Activated B cell treated with CpG ODN at 0.5 μM for 24 hours (primary cell): ENCODE data around the gene RUSF1. TPM values are rescaled to one million over a fixed set of nuclear protein-coding genes. Genes with fewer than 3 reads are reported as not detected.

Experiments used
- ATAC-seq: fragments of 200-7000 bp; cut with Tn5 transposase; one replicate; pipeline ENCODE4 v1.10.0; 2021; ENCODE audit warnings: low read depth, mild to moderate bottlenecking, moderate library complexity
- CTCF ChIA-PET: fragments of 350-600 bp; sonication (Branson Sonifier 250); formaldehyde crosslinking; loops from one replicate; lab custom pipeline; 2021; ENCODE audit warnings: antibody characterized with exemption; lab: Charles Lee
- POLR2A ChIA-PET: fragments of 350-600 bp; sonication (Branson Sonifier 250); formaldehyde crosslinking; loops from one replicate; lab custom pipeline; 2021; ENCODE audit warnings: antibody characterized with exemption; lab: Charles Lee
- DNase-seq: peaks from one replicate; pipeline ENCODE4 v3.0.0; 2022
- H3K27ac Mint-ChIP-seq: one replicate; pipeline ENCODE4 v1.8.0; 2020; ENCODE audit warnings: mixed read lengths
- H3K27me3 Mint-ChIP-seq: one replicate; pipeline ENCODE4 v1.8.0; 2021; ENCODE audit warnings: mixed read lengths
- H3K36me3 Mint-ChIP-seq: one replicate; pipeline ENCODE4 v1.8.0; 2021; ENCODE audit warnings: low read depth, mixed read lengths
- H3K4me1 Mint-ChIP-seq: one replicate; pipeline ENCODE4 v1.8.0; 2021; ENCODE audit warnings: mixed read lengths
- H3K4me3 Mint-ChIP-seq: one replicate; pipeline ENCODE4 v1.8.0; 2020; ENCODE audit warnings: mild to moderate bottlenecking, mixed read lengths
- H3K9me3 Mint-ChIP-seq: one replicate; pipeline ENCODE4 v1.8.0; 2020; ENCODE audit warnings: mixed read lengths
- intact Hi-C: fragments of 100-400 bp; cut with micrococcal nuclease; formaldehyde crosslinking; loops from one replicate; pipeline ENCODE4 v1.15.1; 2024
- total RNA-seq: library from RNA; stranded (reverse); gene quantifications from 2 replicates; pipeline ENCODE4 v1.2.3, GENCODE V29; 2022
- TF ChIP-seq, protein P1 (sequence below): fragments of 200-600 bp; IDR thresholded peaks from one replicate; pipeline ENCODE4 v1.8.0; 2022; ENCODE audit warnings: antibody characterized with exemption, mild to moderate bottlenecking

Gene RUSF1
- total RNA-seq, 1 donor from 2014 or later, result 59.7 TPM

DNA sequence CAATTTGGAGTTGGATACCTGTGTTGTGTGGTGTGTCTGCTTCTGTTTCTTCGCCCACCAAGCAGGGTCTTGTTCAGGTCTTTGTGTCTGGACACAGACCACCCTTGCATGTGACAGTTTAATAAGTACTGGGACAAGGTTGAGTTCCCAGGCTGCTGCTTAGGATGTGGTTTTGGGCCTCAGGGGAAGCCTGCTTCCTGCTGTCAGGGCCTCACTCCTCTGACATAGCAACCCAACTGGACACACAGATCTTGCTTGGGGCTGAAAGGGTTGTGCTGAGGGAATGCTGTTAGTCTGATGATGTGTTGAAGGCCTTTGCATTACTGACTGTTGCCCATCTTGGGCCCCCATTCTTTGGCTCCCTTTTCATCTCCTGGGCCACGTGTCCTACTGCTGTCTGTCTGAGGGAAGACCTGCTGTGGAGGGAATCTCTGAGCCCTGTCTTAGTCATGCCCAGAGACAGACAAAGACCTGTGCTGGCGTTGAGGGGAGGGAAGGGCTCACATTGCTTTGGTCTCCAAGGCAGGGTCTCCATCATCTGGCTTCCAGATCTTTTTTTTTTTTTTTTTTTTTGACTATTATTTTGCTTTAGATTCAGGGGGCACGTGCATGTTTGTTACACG, 40.9 kb downstream of the RUSF1 start:
- no peaks in the 10 kb centered on the region for H3K9me3 Mint-ChIP-seq
- DNase-seq (no peak), ATAC-seq (peak; percentile 91)
- ChIA-PET POLR2A (interaction anchor here (0.6 kb wide), 1 partner anchor 287 kb away, joined by 3 read pairs; the partner anchor contains the start of gene FUS), CTCF (interaction anchor here (0.7 kb wide), 1 partner anchor 201 kb away, joined by 4 read pairs; no protein-coding TSS in a partner anchor)
- H3K27me3 Mint-ChIP-seq, result no peaks in the 10 kb centered on the region
- peaks cover 37% of the 10 kb centered on the region for H3K4me1 Mint-ChIP-seq
- H3K27ac Mint-ChIP-seq, result peak overlapping the region; percentile 78
- TF ChIP-seq, protein P1, sequence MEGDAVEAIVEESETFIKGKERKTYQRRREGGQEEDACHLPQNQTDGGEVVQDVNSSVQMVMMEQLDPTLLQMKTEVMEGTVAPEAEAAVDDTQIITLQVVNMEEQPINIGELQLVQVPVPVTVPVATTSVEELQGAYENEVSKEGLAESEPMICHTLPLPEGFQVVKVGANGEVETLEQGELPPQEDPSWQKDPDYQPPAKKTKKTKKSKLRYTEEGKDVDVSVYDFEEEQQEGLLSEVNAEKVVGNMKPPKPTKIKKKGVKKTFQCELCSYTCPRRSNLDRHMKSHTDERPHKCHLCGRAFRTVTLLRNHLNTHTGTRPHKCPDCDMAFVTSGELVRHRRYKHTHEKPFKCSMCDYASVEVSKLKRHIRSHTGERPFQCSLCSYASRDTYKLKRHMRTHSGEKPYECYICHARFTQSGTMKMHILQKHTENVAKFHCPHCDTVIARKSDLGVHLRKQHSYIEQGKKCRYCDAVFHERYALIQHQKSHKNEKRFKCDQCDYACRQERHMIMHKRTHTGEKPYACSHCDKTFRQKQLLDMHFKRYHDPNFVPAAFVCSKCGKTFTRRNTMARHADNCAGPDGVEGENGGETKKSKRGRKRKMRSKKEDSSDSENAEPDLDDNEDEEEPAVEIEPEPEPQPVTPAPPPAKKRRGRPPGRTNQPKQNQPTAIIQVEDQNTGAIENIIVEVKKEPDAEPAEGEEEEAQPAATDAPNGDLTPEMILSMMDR, result no peak
- H3K4me3 Mint-ChIP-seq, result peak overlapping the region; percentile 64
- H3K36me3 Mint-ChIP-seq, result peaks cover 32% of the 10 kb centered on the region
- intact Hi-C loops, result no loop called here

DNA sequence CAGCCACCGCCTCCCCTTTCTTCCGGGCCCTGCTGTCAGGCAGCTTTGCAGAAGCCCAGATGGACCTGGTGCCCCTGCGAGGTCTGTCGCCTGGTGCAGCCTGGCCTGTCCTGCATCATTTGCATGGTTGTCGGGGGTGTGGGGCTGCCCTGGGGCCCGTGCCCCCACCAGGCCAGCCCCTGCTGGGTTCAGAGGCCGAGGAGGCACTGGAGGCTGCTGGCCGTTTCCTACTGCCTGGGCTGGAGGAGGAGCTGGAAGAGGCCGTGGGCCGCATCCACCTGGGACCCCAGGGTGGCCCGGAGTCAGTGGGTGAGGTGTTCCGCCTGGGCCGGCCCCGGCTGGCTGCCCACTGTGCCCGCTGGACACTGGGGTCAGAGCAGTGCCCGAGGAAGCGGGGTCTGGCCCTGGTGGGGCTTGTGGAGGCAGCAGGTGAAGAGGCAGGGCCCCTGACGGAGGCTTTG, 41.8 kb downstream of the RUSF1 start:
- no peak for DNase-seq
- H3K9me3 Mint-ChIP-seq, result no peaks in the 10 kb centered on the region
- ChIA-PET CTCF (no interaction called here), POLR2A (no interaction called here)
- no peak for ATAC-seq
- intact Hi-C loops, result no loop called here
- H3K4me1 Mint-ChIP-seq, result peaks cover 34% of the 10 kb centered on the region
- peak overlapping the region; percentile 78 for H3K27ac Mint-ChIP-seq
- H3K4me3 Mint-ChIP-seq, result no peak overlapping the region
- H3K27me3 Mint-ChIP-seq, result no peaks in the 10 kb centered on the region
- TF ChIP-seq, protein P1, result no peak
- peaks cover 32% of the 10 kb centered on the region for H3K36me3 Mint-ChIP-seq

DNA sequence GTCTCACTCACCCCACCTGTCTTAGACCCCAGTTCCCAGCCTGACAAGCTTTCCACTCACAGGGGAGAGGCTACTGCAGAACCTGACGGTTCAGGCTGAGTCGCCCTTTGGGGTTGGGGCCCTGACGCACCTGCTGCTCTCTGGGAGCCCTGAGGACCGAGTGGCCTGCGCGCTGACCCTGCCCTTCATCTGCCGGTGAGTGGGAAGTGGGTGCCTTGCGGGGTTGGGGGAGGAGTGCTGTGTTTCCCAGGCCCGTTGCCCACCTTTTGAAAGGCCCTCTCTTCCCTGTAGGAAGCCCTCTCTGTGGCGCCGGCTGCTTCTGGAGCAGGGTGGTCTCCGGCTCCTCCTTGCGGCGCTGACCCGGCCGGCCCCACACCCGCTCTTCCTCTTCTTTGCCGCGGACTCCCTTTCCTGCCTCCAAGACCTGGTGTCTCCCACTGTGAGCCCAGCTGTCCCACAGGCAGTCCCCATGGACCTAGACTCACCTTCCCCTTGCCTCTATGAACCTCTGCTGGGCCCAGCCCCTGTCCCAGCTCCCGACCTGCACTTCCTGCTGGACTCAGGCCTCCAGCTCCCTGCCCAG, 42.3 kb downstream of the RUSF1 start:
- intact Hi-C loops, result no loop called here
- no peaks in the 10 kb centered on the region for H3K27me3 Mint-ChIP-seq
- DNase-seq (no peak), ATAC-seq (no peak)
- H3K36me3 Mint-ChIP-seq, result peaks cover 32% of the 10 kb centered on the region
- no peaks in the 10 kb centered on the region for H3K9me3 Mint-ChIP-seq
- no peak overlapping the region for H3K27ac Mint-ChIP-seq
- POLR2A ChIA-PET, result no interaction called here
- H3K4me1 Mint-ChIP-seq, result peaks cover 34% of the 10 kb centered on the region
- H3K4me3 Mint-ChIP-seq, result no peak overlapping the region
- CTCF ChIA-PET, result no interaction called here
- TF ChIP-seq, protein P1, result no peak

DNA sequence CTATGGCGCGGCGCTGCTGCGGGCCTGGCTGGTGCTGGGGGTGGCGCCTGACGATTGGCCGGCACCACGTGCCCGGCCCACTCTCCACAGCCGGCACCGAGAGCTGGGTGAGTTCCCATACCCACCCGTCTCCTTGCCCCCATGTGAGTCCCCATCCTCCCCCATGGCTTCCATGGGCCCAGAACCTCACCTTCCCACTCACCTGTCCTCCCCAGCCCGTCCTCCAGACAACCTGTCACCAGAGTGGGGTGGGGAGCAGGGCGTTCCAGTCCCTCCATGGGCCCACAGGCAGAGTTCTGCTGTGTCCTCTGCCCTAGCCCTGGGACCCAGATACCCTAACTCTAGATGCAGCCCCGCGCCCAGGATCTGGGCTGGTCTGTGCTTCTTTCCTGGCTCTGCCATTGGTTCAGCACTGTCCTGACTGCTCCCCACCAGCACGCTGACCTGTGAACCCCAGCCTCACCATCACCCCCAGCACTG, 43.4 kb downstream of the RUSF1 start:
- DNase-seq (no peak), ATAC-seq (no peak)
- H3K4me1 Mint-ChIP-seq, result peaks cover 39% of the 10 kb centered on the region
- no peaks in the 10 kb centered on the region for H3K27me3 Mint-ChIP-seq
- intact Hi-C loops, result no loop called here
- ChIA-PET CTCF (no interaction called here), POLR2A (no interaction called here)
- H3K36me3 Mint-ChIP-seq, result peaks cover 32% of the 10 kb centered on the region
- no peak overlapping the region for H3K4me3 Mint-ChIP-seq
- H3K9me3 Mint-ChIP-seq, result no peaks in the 10 kb centered on the region
- no peak overlapping the region for H3K27ac Mint-ChIP-seq
- TF ChIP-seq, protein P1, result no peak

DNA sequence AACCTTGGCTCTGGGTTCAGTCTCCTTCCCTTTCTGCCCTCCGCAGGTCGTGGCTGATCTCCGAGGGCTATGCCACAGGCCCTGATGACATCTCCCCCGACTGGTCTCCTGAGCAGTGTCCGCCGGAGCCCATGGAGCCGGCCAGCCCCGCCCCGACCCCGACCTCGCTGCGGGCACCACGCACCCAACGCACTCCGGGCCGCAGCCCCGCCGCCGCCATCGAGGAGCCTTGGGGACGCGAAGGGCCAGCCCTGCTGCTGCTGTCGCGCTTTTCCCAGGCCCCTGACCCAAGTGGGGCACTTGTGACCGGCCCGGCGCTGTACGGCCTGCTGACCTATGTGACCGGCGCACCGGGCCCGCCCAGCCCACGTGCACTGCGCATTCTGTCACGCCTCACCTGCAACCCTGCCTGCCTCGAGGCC, 43.8 kb downstream of the RUSF1 start:
- no peak for DNase-seq
- no peaks in the 10 kb centered on the region for H3K9me3 Mint-ChIP-seq
- ATAC-seq, result no peak
- TF ChIP-seq, protein P1, result no peak
- peaks cover 33% of the 10 kb centered on the region for H3K36me3 Mint-ChIP-seq
- intact Hi-C loops, result no loop called here
- ChIA-PET POLR2A (no interaction called here), CTCF (no interaction called here)
- H3K4me3 Mint-ChIP-seq, result no peak overlapping the region
- no peak overlapping the region for H3K27ac Mint-ChIP-seq
- peaks cover 40% of the 10 kb centered on the region for H3K4me1 Mint-ChIP-seq
- H3K27me3 Mint-ChIP-seq, result no peaks in the 10 kb centered on the region
